Colonic mucosa (tissue), 4 donors: ENCODE results near the gene FRMD1. TPM values are rescaled to one million over a fixed set of nuclear protein-coding genes. Genes with fewer than 3 reads are reported as not detected.

Experiments
- DNase-seq: peaks from one replicate; pipeline ENCODE4 v3.0.0-alpha.2; 2020
- H3K27ac ChIP-seq: fragments of 200-600 bp; one replicate; pipeline ENCODE4 v1.8.0; 2021
- H3K27me3 ChIP-seq: fragments of 200-600 bp; one replicate; pipeline ENCODE4 v1.8.0; 2021
- H3K36me3 ChIP-seq: fragments of 200-600 bp; one replicate; pipeline ENCODE4 v1.8.0; 2021
- H3K4me1 ChIP-seq: fragments of 200-600 bp; one replicate; pipeline ENCODE4 v1.8.0; 2021; ENCODE audit warnings: mild to moderate bottlenecking
- H3K4me3 ChIP-seq: fragments of 200-600 bp; one replicate; pipeline ENCODE4 v1.8.0; 2021
- H3K9ac ChIP-seq, 2 donors: one replicate each; pipeline ENCODE4 v1.7.0; 2013; ENCODE audit warnings: control low read depth in 2 of 2, low read depth in 2 of 2, low read length in 2 of 2
- H3K9me3 ChIP-seq: fragments of 200-600 bp; one replicate; pipeline ENCODE4 v1.8.0; 2021
- CTCF ChIP-seq: fragments of 200-600 bp; IDR thresholded peaks from one replicate; pipeline ENCODE4 v1.8.0; 2022; ENCODE audit warnings: antibody characterized with exemption, mild to moderate bottlenecking
- intact Hi-C: fragments of 100-400 bp; cut with DNase I; formaldehyde crosslinking; loops from one replicate; pipeline ENCODE4 v1.14.1; 2022
- total RNA-seq, 2 donors: library from RNA; stranded (reverse); fragmentation: NEBNext Ultra II Directional in 1 of 2; extraction: Animal tissue kit (Norgen Biotek cat#: 25700) in 1 of 2; gene quantifications; one replicate each; pipeline ENCODE4 v1.2.1, GENCODE V29; 2021
- donor health status: healthy.
- donor health status: DM: no; HTN: no; CAD: no.
- donor health status: DM: no; HTN: no; CAD: no.

Gene FRMD1
- total RNA-seq, 2 donors from 2014 or later = 2.3 to 21.0 TPM

DNA sequence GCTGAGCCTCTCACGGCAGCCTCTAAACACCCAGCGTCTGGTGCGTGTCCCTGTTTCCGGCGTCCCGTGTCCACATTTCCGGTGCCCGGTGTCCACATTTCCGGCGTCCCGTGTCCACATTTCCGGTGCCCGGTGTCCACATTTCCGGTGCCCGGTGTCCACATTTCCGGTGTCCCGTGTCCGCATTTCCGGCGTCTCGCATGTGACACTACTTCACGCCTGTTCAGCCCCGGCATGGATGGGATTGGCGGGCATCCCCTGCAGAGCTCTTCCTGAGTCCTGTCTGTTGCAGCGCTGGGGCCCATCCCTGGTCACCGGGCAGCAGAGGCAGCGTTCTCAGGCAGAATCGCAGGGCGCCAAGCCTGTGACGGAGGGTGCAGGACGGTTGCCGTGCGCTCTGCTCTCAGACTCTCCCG is 3.2 kb downstream of the FRMD1 start:
- Histone ChIP-seq H3K4me3 (no peak overlapping the region), H3K27ac (no peak overlapping the region), H3K4me1 (peaks cover 6% of the 10 kb centered on the region), H3K9ac (no peak overlapping the region), H3K9me3 (no peaks in the 10 kb centered on the region), H3K27me3 (no peaks in the 10 kb centered on the region), H3K36me3 (no peaks in the 10 kb centered on the region)
- DNase-seq = no peak
- intact Hi-C loops = no loop called here
- no peak for TF ChIP-seq CTCF

GRCh38 chr6:168075216-168075615 is 3.8 kb downstream of the FRMD1 start:
- no peaks in the 10 kb centered on the region for H3K9me3 ChIP-seq
- H3K4me3 ChIP-seq = no peak overlapping the region
- H3K27ac ChIP-seq = no peak overlapping the region
- no peak for DNase-seq
- no peaks in the 10 kb centered on the region for H3K36me3 ChIP-seq
- intact Hi-C loops = no loop called here
- no peak overlapping the region for H3K9ac ChIP-seq
- H3K27me3 ChIP-seq = no peaks in the 10 kb centered on the region
- no peak for TF ChIP-seq CTCF
- peaks cover 6% of the 10 kb centered on the region for H3K4me1 ChIP-seq

- no peaks in the 10 kb centered on the region for H3K36me3 ChIP-seq
- no peak overlapping the region for H3K4me3 ChIP-seq
- no peaks in the 10 kb centered on the region for H3K4me1 ChIP-seq
- no peak overlapping the region for H3K9ac ChIP-seq
- no peak for TF ChIP-seq CTCF
- no peak overlapping the region for H3K27ac ChIP-seq
- no peaks in the 10 kb centered on the region for H3K9me3 ChIP-seq
- DNase-seq = no peak
- no peaks in the 10 kb centered on the region for H3K27me3 ChIP-seq
- intact Hi-C loops = no loop called here
These were observed 4.9 kb downstream of the FRMD1 start for GRCh38 chr6:168073937-168074730.

DNA sequence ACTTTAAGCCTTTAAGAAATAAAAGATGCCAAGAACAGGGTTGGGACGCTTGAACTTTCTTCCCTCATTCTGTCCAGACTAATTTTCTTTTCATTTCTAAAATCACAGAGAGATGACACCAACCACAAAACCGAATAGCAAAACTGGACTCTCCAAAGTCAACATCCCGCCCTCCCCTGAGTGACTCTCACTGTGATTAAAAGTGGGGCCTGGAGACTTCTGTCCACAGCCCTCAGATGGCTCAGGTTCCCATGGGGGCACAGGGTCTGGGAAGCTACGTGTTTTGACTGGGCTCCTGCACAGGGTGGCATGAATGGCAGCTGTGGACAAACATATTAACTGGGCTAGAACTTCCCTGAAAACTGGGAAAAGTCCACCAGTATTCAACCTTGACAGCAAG is 6.3 kb downstream of the FRMD1 start:
- no peaks in the 10 kb centered on the region for H3K36me3 ChIP-seq
- no peak overlapping the region for H3K4me3 ChIP-seq
- TF ChIP-seq CTCF = no peak
- H3K4me1 ChIP-seq = no peaks in the 10 kb centered on the region
- H3K27me3 ChIP-seq = no peaks in the 10 kb centered on the region
- intact Hi-C loops = no loop called here
- H3K9me3 ChIP-seq = no peaks in the 10 kb centered on the region
- no peak overlapping the region for H3K9ac ChIP-seq
- H3K27ac ChIP-seq = no peak overlapping the region
- no peak for DNase-seq

GRCh38 chr6:168072261-168072660 is 6.8 kb downstream of the FRMD1 start:
- Histone ChIP-seq H3K27me3 (no peaks in the 10 kb centered on the region), H3K27ac (no peak overlapping the region), H3K9me3 (no peaks in the 10 kb centered on the region), H3K4me3 (no peak overlapping the region), H3K4me1 (no peaks in the 10 kb centered on the region), H3K36me3 (no peaks in the 10 kb centered on the region), H3K9ac (no peak overlapping the region)
- DNase-seq = no peak
- TF ChIP-seq CTCF = no peak
- intact Hi-C loops = no loop called here
